SK-N-SH (cell line): Measurements from ENCODE around the gene SPEG. TPM values are rescaled to one million over a fixed set of nuclear protein-coding genes. Genes with fewer than 3 reads are reported as not detected.

ENCODE experiments used
- CTCF ChIA-PET: fragments of 300-600, 350-600 bp; formaldehyde crosslinking; extraction: SDS; loops from one replicate; lab custom pipeline; 2021; lab: Yijun Ruan, JAX
- POLR2A ChIA-PET: fragments of 350-600 bp; sonication (Branson Sonifier 250); formaldehyde crosslinking; extraction: SDS; loops from one replicate; lab custom pipeline; 2020; ENCODE audit warnings: antibody characterized with exemption, inconsistent platforms; lab: Yijun Ruan, JAX
- DNase-seq: peaks from one replicate; pipeline ENCODE4 v3.0.0; 2012
- H2AFZ ChIP-seq: fragments of 200-600 bp; sonication (generic); 2 replicates; pipeline ENCODE4 v1.8.1; 2016; ENCODE audit warnings: antibody characterized with exemption, mild to moderate bottlenecking, low read depth
- H3F3A ChIP-seq: fragments of 200-600 bp; sonication (generic); replicated peaks from 2 replicates; pipeline ENCODE3; 2016; ENCODE audit warnings: antibody characterized with exemption, mild to moderate bottlenecking; ENCODE audit not compliant: insufficient read depth
- H3K27ac ChIP-seq, 2 experiments: fragments of 200-500 bp in 1 of 2; fragments of 200-600 bp in 1 of 2; sonication (Bioruptor generic) in 1 of 2; sonication (generic), shearing (Covaris generic) in 1 of 2; 2 replicates each; pipeline versions ENCODE4 v1.5.1 to v1.6.1; 2014 to 2016; ENCODE audit warnings: low read depth in 2 of 2, inconsistent platforms in 1 of 2, low read length in 1 of 2, mild to moderate bottlenecking in 1 of 2, mixed read lengths in 1 of 2
- H3K27me3 ChIP-seq: fragments of 200-600 bp; sonication (generic), shearing (Covaris generic); 2 replicates; pipeline ENCODE4 v1.6.1; 2016; ENCODE audit warnings: mixed run types; ENCODE audit not compliant: insufficient read depth
- H3K36me3 ChIP-seq, 2 experiments: fragments of 200-500 bp in 1 of 2; fragments of 200-600 bp in 1 of 2; sonication (Bioruptor generic) in 1 of 2; sonication (generic) in 1 of 2; replicated peaks in 1 of 2; 2 replicates each; pipeline versions ENCODE3 to v1.5.1; 2014 to 2016; ENCODE audit warnings: low read length in 1 of 2, mild to moderate bottlenecking in 1 of 2; ENCODE audit not compliant: insufficient read depth in 2 of 2, control insufficient read depth in 1 of 2
- H3K4me1 ChIP-seq, 2 experiments: fragments of 200-500 bp in 1 of 2; fragments of 200-600 bp in 1 of 2; sonication (Bioruptor generic) in 1 of 2; sonication (generic), shearing (Covaris generic) in 1 of 2; 2 replicates each; pipeline versions ENCODE4 v1.5.1 to v1.6.1; 2014 to 2016; ENCODE audit warnings: low read depth in 1 of 2, low read length in 1 of 2, mixed run types in 1 of 2; ENCODE audit not compliant: insufficient read depth in 2 of 2, control insufficient read depth in 1 of 2
- H3K4me2 ChIP-seq: fragments of 200-600 bp; sonication (generic), shearing (Covaris generic); 2 replicates; pipeline ENCODE4 v1.6.1; 2017; ENCODE audit warnings: mixed run types
- H3K4me3 ChIP-seq, 2 experiments: fragments of 200-500 bp in 1 of 2; fragments of 200-600 bp in 1 of 2; sonication (Bioruptor generic) in 1 of 2; sonication (generic), shearing (Covaris generic) in 1 of 2; 2 replicates each; pipeline versions ENCODE4 v1.5.1 to v1.8.1; 2014 to 2016; ENCODE audit warnings: low read depth in 2 of 2, inconsistent platforms in 1 of 2, low read length in 1 of 2, mild to moderate bottlenecking in 1 of 2, mixed read lengths in 1 of 2, moderate library complexity in 1 of 2
- H3K79me2 ChIP-seq: fragments of 200-600 bp; sonication (generic); 2 replicates; pipeline ENCODE4 v1.8.1; 2017; ENCODE audit warnings: mild to moderate bottlenecking; ENCODE audit not compliant: insufficient read depth
- H3K9ac ChIP-seq: fragments of 200-600 bp; sonication (generic); 2 replicates; pipeline ENCODE4 v1.6.1; 2017; ENCODE audit warnings: mixed run types
- H3K9me2 ChIP-seq: fragments of 200-600 bp; sonication (generic); 2 replicates; pipeline ENCODE4 v1.6.1; 2017; ENCODE audit warnings: mixed run types
- H3K9me3 ChIP-seq: fragments of 200-600 bp; sonication (generic); 2 replicates; pipeline ENCODE4 v1.6.1; 2017; ENCODE audit warnings: mixed run types, mild to moderate bottlenecking, moderate library complexity
- H4K20me1 ChIP-seq: fragments of 200-600 bp; sonication (generic); 2 replicates; pipeline ENCODE4 v1.6.1; 2017; ENCODE audit warnings: mild to moderate bottlenecking, mixed run types; ENCODE audit not compliant: insufficient read depth
- CHD2 ChIP-seq: fragments of 150-350 bp; IDR thresholded peaks from 2 replicates; pipeline ENCODE4 v1.6.1; 2018; ENCODE audit warnings: low read length; ENCODE audit not compliant: partially characterized antibody
- FOXJ3 ChIP-seq: sonication (generic); formaldehyde crosslinking; IDR thresholded peaks from 2 replicates; pipeline ENCODE4 v1.5.1; 2020; ENCODE audit warnings: mild to moderate bottlenecking, missing genetic modification reagents
- GABPA ChIP-seq: IDR thresholded peaks from 2 replicates; pipeline ENCODE4 v1.4.0; 2012; ENCODE audit warnings: low read depth, mild to moderate bottlenecking
- GATA2 ChIP-seq: sonication (generic); formaldehyde crosslinking; IDR thresholded peaks from 2 replicates; pipeline ENCODE4 v1.5.0; 2020; ENCODE audit warnings: mild to moderate bottlenecking, missing genetic modification reagents
- JUND ChIP-seq: IDR thresholded peaks from 2 replicates; pipeline ENCODE4 v1.4.0; 2012
- MAX ChIP-seq: IDR thresholded peaks from 2 replicates; pipeline ENCODE4 v1.4.0; 2012; ENCODE audit warnings: low read depth
- MEF2A ChIP-seq: IDR thresholded peaks from 2 replicates; pipeline ENCODE4 v1.4.0; 2012; ENCODE audit warnings: low read depth, borderline replicate concordance
- MXI1 ChIP-seq: IDR thresholded peaks from 2 replicates; pipeline ENCODE4 v1.6.1; 2012; ENCODE audit warnings: mild to moderate bottlenecking, low read depth, low read length, improper control_type of control experiment
- NRF1 ChIP-seq: IDR thresholded peaks from 2 replicates; pipeline ENCODE4 v1.6.1; 2012; ENCODE audit warnings: low read depth, mild to moderate bottlenecking, low read length
- PBX3 ChIP-seq: IDR thresholded peaks from 2 replicates; pipeline ENCODE4; 2012
- RCOR1 ChIP-seq: fragments of 150-350 bp; IDR thresholded peaks from 2 replicates; pipeline ENCODE4 v1.6.1; 2017; ENCODE audit warnings: antibody characterized with exemption, low read length
- RXRA ChIP-seq: IDR thresholded peaks from 2 replicates; pipeline ENCODE4 v1.4.0; 2012; ENCODE audit warnings: low read depth, mild to moderate bottlenecking, borderline replicate concordance
- SIN3A ChIP-seq: IDR thresholded peaks from 2 replicates; pipeline ENCODE4 v1.6.1; 2012; ENCODE audit warnings: low read depth, mild to moderate bottlenecking, low read length, moderate library complexity, borderline replicate concordance
- TAF1 ChIP-seq: IDR thresholded peaks from 2 replicates; pipeline ENCODE4 v1.6.1; 2012; ENCODE audit warnings: low read depth, mild to moderate bottlenecking, low read length, moderate library complexity, borderline replicate concordance
- TCF12 ChIP-seq: IDR thresholded peaks from 2 replicates; pipeline ENCODE4 v1.4.0; 2012
- USF1 ChIP-seq: IDR thresholded peaks from 2 replicates; pipeline ENCODE4 v1.4.0; 2012; ENCODE audit warnings: low read depth, borderline replicate concordance
- YY1 ChIP-seq: IDR thresholded peaks from 2 replicates; pipeline ENCODE4 v1.4.0; 2012; ENCODE audit warnings: low read depth, mild to moderate bottlenecking
- ZBTB33 ChIP-seq: IDR thresholded peaks from 2 replicates; pipeline ENCODE4 v1.4.0; 2012; ENCODE audit warnings: low read depth, borderline replicate concordance
- WGBS: methylation state at CpG from one replicate; pipeline ENCODE4 v1.1.6; 2017; ENCODE audit warnings: low lambda C conversion rate; 5-methylcytosine and 5-hydroxymethylcytosine counted together
- polyA plus RNA-seq, 3 experiments: library from polyadenylated mRNA; depleted of rRNA; stranded (reverse); fragments of >200 nt; gene quantifications; 2 replicates each; pipeline ENCODE4 v1.2.3, GENCODE V29; 2012

Gene SPEG
- polyA plus RNA-seq, 1 of the 3 experiments (the other 2 are of a cell fraction) = 107 TPM

- peaks cover 20% of the 10 kb centered on the region for H4K20me1 ChIP-seq
- no peak overlapping the region for H3K4me2 ChIP-seq
- H3K27ac ChIP-seq = no peak overlapping the region
- CTCF ChIA-PET = interaction anchor here (0.6 to 62.1 kb wide), 54 partner anchors 8 to 287 kb away, joined by 3 to 2824 read pairs (median 5); partner anchors contain the start of genes ASIC4, GMPPA, OBSL1 and STK11IP
- WGBS = 82% methylated on average over 5 of the region's 12 CpGs
- H3K27me3 ChIP-seq = no peaks in the 10 kb centered on the region
- H3K9ac ChIP-seq = no peak overlapping the region
- peak overlapping the region in 1 of 2 experiments; percentile 86; a peak in 1 of 4 replicates for H3K4me3 ChIP-seq
- no peak overlapping the region for H2AFZ ChIP-seq
- H3K36me3 ChIP-seq = peaks cover 9 to 29% of the 10 kb centered on the region in 2 experiments
- H3K4me1 ChIP-seq = peaks cover 7 to 30% of the 10 kb centered on the region in 2 experiments; a peak in 2 of 4 replicates
- DNase-seq = no peak
- POLR2A ChIA-PET = interaction anchor here (0.6 to 0.9 kb wide), 2 partner anchors 204 to 334 kb away, joined by 4 to 5 read pairs; partner anchors contain the start of gene ZFAND2B
- peaks cover 6% of the 10 kb centered on the region for H3F3A ChIP-seq
- TF ChIP-seq FOXJ3 (CRISPR knock-in tag) (no peak), NRF1 (no peak), ZBTB33 (no peak), CHD2 (no peak), SIN3A (no peak), TAF1 (no peak), RXRA (no peak), MEF2A (no peak), MXI1 (no peak), GATA2 (no peak)
- TF ChIP-seq, all 33 proteins: peak for 0
- Histone ChIP-seq H3K79me2 (peaks cover 13% of the 10 kb centered on the region), H3K9me2 (no peaks in the 10 kb centered on the region), H3K9me3 (no peaks in the 10 kb centered on the region)
Measured at GRCh38 chr2:219540784-219541504, 106.3 kb downstream of the SPEG start.

GRCh38 chr2:219541611-219542180, 107.1 kb downstream of the SPEG start:
- H3K4me2 ChIP-seq = peak overlapping the region; percentile 97
- ChIA-PET CTCF (interaction anchor here (0.6 to 62.1 kb wide), 78 partner anchors 8 to 288 kb away, joined by 3 to 2824 read pairs (median 4); partner anchors contain the start of genes ASIC4, GMPPA, OBSL1 and STK11IP), POLR2A (interaction anchor here (0.6 to 0.8 kb wide), 4 partner anchors 16 to 297 kb away, joined by 3 to 5 read pairs (median 3); partner anchors contain the start of gene STK11IP)
- peaks cover 13% of the 10 kb centered on the region for H3K79me2 ChIP-seq
- H3K27me3 ChIP-seq = no peaks in the 10 kb centered on the region
- H3K9ac ChIP-seq = no peak overlapping the region
- WGBS = 7% methylated on average over 27 of the region's 48 CpGs
- H3K9me3 ChIP-seq = no peaks in the 10 kb centered on the region
- peak overlapping the region; percentile 62 to 86; a peak in 3 of 4 replicates for H3K4me3 ChIP-seq
- peaks cover 7 to 30% of the 10 kb centered on the region in 2 experiments; a peak in 2 of 4 replicates for H3K4me1 ChIP-seq
- H3K27ac ChIP-seq = no peak overlapping the region; a peak in 1 of 4 replicates
- H3K9me2 ChIP-seq = no peaks in the 10 kb centered on the region
- peaks cover 20% of the 10 kb centered on the region for H4K20me1 ChIP-seq
- peak; percentile 87 for DNase-seq
- no peak overlapping the region for H2AFZ ChIP-seq
- peaks cover 9 to 30% of the 10 kb centered on the region in 2 experiments for H3K36me3 ChIP-seq
- H3F3A ChIP-seq = peaks cover 6% of the 10 kb centered on the region
- TF ChIP-seq MAX (0 out of 2 replicates have a peak, but pooled peaks have one; percentile 25), ZBTB33 (no peak), RCOR1 (no peak), TAF1 (no peak), USF1 (no peak), GABPA (no peak), JUND (no peak), PBX3 (no peak), YY1 (no peak), TCF12 (no peak), MEF2A (no peak)
